ENCODE data around the gene C1orf74. TPM values are rescaled to one million over a fixed set of nuclear protein-coding genes. Genes with fewer than 3 reads are reported as not detected.
A peak's percentile ranks its signal among the peaks of the same experiment; 100 is the strongest.

The C1orf74 gene
- total RNA-seq (2021) (4.1 to 4.6 TPM (median 4.4 TPM) in 3 replicates), Bru-seq, nascent RNA (percentile 87 among the genes with signal in this experiment)
- long read RNA-seq, experiment 1, full-length matches to known transcripts: 23 of 26 reads
- long read RNA-seq, experiment 1, partial matches to known transcripts: 0 of 26 reads
- long read RNA-seq, experiment 1, other reads (novel, unspliced or antisense): 3 of 26 reads
- long read RNA-seq, experiment 2, full-length matches to known transcripts: 8 of 17 reads
- long read RNA-seq, experiment 2, partial matches to known transcripts: 2 of 17 reads
- long read RNA-seq, experiment 2, other reads (novel, unspliced or antisense): 7 of 17 reads
- long read RNA-seq, experiment 3, full-length matches to known transcripts: 29 of 29 reads
- long read RNA-seq, experiment 3, partial matches to known transcripts: 0 of 29 reads
- long read RNA-seq, experiment 3, other reads (novel, unspliced or antisense): 0 of 29 reads

DNA sequence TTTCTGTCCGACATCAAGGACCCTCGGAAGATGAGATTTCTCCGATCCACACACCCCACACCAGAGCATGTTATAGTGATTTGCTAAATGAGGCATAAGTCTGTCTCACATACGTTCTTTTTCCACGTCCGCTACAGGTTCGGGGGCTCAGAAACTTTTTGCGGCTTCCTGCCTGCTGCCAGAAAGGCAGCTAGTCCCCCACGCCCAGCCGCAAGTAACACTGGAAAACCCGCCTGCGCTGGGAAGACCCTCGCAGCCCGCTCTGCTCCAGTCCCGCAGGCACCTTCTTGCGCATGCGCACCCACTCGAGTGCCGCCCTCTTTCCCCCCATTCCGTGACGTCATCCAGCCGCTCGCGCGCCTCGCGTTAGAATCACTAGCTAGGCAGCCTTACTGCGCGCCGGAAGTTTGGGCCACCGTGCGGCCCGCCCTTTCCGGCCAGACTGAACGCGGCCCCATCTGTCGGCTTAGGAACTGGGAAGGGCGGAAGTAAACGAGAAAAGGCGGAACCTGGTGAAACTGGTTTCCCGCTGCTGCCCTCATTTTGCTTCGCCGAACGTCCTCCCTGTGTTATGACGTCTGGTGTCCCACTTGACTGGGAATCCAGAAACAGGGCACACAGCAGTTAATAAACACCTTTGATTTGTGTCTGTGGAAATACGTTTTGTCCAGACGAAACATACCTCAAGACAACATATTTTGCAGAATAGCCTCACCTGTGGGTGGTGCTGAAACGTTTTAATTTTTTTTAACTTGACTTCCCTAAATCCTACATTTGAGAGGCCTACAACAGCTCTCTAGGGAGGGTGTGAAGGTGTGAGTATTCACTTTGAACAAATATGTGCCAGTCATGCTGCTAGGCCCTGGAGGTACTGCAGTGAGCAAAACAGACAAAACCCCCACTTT lies at the start of gene C1orf74:
C1orf74 (minus strand) TSS at position 295 of the 905 bp plus-strand sequence. CDS start 925 bp downstream, outside the sequence.
- Mint-ChIP-seq H3K9me3 (peaks cover 7% of the 10 kb centered on the region), H3K4me1 (peaks cover 15% of the 10 kb centered on the region; the same call in 1 of the 2 replicates), H3K27me3 (ENCODE audit: low read depth) (peaks cover 6% of the 10 kb centered on the region), H3K27ac (peak within 1 kb of the TSS; percentile 93), H3K4me3 (peak within 1 kb of the TSS; percentile 96), H3K36me3 (peaks cover 13% of the 10 kb centered on the region)
- ATAC-seq (peak; percentile 99), DNase-seq (ENCODE audit: low spot score) (peak; percentile 100)
- ChIA-PET POLR2A (interaction anchor here (1.2 to 1.6 kb wide), 3 partner anchors 21 to 109 kb away, joined by 4 to 10 read pairs (median 5); partner anchors contain the start of genes G0S2 and IRF6), CTCF (interaction anchor here (0.6 to 1.6 kb wide), 6 partner anchors 14 to 43 kb away, joined by 3 to 8 read pairs (median 4); partner anchors contain the start of genes IRF6 and UTP25)
- TF ChIP-seq, protein P1, sequence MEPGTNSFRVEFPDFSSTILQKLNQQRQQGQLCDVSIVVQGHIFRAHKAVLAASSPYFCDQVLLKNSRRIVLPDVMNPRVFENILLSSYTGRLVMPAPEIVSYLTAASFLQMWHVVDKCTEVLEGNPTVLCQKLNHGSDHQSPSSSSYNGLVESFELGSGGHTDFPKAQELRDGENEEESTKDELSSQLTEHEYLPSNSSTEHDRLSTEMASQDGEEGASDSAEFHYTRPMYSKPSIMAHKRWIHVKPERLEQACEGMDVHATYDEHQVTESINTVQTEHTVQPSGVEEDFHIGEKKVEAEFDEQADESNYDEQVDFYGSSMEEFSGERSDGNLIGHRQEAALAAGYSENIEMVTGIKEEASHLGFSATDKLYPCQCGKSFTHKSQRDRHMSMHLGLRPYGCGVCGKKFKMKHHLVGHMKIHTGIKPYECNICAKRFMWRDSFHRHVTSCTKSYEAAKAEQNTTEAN (CRISPR knock-in tag; IDR thresholded peaks at IDR 0.05): 0 out of 2 replicates have a peak, but pooled peaks have one; percentile 49
- TF ChIP-seq, protein P2, sequence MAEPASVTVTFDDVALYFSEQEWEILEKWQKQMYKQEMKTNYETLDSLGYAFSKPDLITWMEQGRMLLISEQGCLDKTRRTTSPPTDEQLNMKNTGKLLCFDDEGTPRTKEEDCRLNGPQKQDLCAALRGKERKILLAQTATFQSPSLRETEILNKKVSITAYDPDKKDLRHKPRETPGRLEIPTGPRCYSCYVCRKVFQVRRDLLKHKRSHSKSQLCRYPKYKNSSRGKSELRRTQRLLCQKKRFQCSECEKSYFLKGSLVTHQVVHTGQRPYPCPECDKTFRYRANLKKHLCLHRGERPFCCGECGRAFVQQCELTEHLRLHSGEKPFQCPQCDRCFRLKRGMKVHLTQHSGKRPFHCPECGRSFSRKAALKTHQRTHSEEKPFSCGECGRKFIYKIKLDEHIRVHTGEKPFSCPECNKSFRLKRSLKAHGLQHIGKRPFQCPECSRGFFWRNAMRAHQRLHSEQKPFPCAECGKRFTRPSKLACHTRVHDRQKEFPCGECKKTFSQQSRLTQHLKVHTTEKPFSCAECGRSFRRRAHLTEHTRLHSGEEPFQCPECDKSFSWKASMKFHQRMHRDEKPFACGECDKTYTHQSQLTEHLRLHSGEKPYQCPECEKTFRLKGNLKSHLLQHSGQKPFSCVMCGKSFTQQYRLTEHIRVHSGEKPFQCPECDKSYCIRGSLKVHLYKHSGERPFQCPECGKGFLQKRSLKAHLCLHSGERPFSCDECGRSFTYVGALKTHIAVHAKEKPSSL (CRISPR knock-in tag; conservative IDR thresholded peaks at IDR 0.05): no peak
- TF ChIP-seq IRF2 (CRISPR knock-in tag; IDR thresholded peaks at IDR 0.05; ENCODE audit: borderline replicate concordance, low read depth) (no peak), FOXK1 (CRISPR knock-in tag; IDR thresholded peaks at IDR 0.05) (peak; percentile 94), FOXJ3 (CRISPR knock-in tag; IDR thresholded peaks at IDR 0.05; ENCODE audit: borderline replicate concordance) (no peak), TP53 (CRISPR knock-in tag; IDR thresholded peaks at IDR 0.05) (no peak), GRHL2 (CRISPR knock-in tag; IDR thresholded peaks at IDR 0.05; ENCODE audit: insufficient replicate concordance, severe bottlenecking) (no peak), ZNF121 (CRISPR knock-in tag; IDR thresholded peaks at IDR 0.05) (no peak), ZBTB21 (CRISPR knock-in tag; IDR thresholded peaks at IDR 0.05; ENCODE audit: borderline replicate concordance) (peak; percentile 98), ESRRA (CRISPR knock-in tag; IDR thresholded peaks at IDR 0.05; ENCODE audit: borderline replicate concordance) (no peak), SMAD4 (CRISPR knock-in tag; IDR thresholded peaks at IDR 0.05) (no peak)
- TF ChIP-seq, protein P3, sequence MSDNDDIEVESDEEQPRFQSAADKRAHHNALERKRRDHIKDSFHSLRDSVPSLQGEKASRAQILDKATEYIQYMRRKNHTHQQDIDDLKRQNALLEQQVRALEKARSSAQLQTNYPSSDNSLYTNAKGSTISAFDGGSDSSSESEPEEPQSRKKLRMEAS (CRISPR knock-in tag; IDR thresholded peaks at IDR 0.05): peak; percentile 80
- TF ChIP-seq, protein P4, sequence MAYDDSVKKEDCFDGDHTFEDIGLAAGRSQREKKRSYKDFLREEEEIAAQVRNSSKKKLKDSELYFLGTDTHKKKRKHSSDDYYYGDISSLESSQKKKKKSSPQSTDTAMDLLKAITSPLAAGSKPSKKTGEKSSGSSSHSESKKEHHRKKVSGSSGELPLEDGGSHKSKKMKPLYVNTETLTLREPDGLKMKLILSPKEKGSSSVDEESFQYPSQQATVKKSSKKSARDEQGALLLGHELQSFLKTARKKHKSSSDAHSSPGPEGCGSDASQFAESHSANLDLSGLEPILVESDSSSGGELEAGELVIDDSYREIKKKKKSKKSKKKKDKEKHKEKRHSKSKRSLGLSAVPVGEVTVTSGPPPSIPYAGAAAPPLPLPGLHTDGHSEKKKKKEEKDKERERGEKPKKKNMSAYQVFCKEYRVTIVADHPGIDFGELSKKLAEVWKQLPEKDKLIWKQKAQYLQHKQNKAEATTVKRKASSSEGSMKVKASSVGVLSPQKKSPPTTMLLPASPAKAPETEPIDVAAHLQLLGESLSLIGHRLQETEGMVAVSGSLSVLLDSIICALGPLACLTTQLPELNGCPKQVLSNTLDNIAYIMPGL (CRISPR knock-in tag; IDR thresholded peaks at IDR 0.05): no peak
- TF ChIP-seq, protein P5, sequence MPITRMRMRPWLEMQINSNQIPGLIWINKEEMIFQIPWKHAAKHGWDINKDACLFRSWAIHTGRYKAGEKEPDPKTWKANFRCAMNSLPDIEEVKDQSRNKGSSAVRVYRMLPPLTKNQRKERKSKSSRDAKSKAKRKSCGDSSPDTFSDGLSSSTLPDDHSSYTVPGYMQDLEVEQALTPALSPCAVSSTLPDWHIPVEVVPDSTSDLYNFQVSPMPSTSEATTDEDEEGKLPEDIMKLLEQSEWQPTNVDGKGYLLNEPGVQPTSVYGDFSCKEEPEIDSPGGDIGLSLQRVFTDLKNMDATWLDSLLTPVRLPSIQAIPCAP (CRISPR knock-in tag; IDR thresholded peaks at IDR 0.05): peak; percentile 41; the same call in 1 of the 2 replicates
- TF ChIP-seq, protein P6, sequence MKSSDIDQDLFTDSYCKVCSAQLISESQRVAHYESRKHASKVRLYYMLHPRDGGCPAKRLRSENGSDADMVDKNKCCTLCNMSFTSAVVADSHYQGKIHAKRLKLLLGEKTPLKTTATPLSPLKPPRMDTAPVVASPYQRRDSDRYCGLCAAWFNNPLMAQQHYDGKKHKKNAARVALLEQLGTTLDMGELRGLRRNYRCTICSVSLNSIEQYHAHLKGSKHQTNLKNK (CRISPR knock-in tag; IDR thresholded peaks at IDR 0.05): 0 out of 2 replicates have a peak, but pooled peaks have one; percentile 46
- TF ChIP-seq, protein P7, sequence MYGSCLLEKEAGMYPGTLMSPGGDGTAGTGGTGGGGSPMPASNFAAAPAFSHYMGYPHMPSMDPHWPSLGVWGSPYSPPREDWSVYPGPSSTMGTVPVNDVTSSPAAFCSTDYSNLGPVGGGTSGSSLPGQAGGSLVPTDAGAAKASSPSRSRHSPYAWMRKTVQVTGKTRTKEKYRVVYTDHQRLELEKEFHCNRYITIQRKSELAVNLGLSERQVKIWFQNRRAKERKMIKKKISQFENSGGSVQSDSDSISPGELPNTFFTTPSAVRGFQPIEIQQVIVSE (CRISPR knock-in tag; IDR thresholded peaks at IDR 0.05; ENCODE audit: borderline replicate concordance): no peak
- TF ChIP-seq, protein P8, sequence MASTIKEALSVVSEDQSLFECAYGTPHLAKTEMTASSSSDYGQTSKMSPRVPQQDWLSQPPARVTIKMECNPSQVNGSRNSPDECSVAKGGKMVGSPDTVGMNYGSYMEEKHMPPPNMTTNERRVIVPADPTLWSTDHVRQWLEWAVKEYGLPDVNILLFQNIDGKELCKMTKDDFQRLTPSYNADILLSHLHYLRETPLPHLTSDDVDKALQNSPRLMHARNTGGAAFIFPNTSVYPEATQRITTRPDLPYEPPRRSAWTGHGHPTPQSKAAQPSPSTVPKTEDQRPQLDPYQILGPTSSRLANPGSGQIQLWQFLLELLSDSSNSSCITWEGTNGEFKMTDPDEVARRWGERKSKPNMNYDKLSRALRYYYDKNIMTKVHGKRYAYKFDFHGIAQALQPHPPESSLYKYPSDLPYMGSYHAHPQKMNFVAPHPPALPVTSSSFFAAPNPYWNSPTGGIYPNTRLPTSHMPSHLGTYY (CRISPR knock-in tag; IDR thresholded peaks at IDR 0.05): no peak
- TF ChIP-seq, protein P9, sequence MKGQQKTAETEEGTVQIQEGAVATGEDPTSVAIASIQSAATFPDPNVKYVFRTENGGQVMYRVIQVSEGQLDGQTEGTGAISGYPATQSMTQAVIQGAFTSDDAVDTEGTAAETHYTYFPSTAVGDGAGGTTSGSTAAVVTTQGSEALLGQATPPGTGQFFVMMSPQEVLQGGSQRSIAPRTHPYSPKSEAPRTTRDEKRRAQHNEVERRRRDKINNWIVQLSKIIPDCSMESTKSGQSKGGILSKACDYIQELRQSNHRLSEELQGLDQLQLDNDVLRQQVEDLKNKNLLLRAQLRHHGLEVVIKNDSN (CRISPR knock-in tag; IDR thresholded peaks at IDR 0.05): no peak

All from WTC11 (cell line).